HG03108 (cell line): ENCODE measurements around the gene PHRF1.

Experiments used
- ATAC-seq: cut with Tn5 transposase; IDR thresholded peaks from one replicate; pipeline ENCODE4 v1.9.1; 2021; ENCODE audit warnings: moderate library complexity; ENCODE audit not compliant: unreplicated experiment

Gene PHRF1, protein sequence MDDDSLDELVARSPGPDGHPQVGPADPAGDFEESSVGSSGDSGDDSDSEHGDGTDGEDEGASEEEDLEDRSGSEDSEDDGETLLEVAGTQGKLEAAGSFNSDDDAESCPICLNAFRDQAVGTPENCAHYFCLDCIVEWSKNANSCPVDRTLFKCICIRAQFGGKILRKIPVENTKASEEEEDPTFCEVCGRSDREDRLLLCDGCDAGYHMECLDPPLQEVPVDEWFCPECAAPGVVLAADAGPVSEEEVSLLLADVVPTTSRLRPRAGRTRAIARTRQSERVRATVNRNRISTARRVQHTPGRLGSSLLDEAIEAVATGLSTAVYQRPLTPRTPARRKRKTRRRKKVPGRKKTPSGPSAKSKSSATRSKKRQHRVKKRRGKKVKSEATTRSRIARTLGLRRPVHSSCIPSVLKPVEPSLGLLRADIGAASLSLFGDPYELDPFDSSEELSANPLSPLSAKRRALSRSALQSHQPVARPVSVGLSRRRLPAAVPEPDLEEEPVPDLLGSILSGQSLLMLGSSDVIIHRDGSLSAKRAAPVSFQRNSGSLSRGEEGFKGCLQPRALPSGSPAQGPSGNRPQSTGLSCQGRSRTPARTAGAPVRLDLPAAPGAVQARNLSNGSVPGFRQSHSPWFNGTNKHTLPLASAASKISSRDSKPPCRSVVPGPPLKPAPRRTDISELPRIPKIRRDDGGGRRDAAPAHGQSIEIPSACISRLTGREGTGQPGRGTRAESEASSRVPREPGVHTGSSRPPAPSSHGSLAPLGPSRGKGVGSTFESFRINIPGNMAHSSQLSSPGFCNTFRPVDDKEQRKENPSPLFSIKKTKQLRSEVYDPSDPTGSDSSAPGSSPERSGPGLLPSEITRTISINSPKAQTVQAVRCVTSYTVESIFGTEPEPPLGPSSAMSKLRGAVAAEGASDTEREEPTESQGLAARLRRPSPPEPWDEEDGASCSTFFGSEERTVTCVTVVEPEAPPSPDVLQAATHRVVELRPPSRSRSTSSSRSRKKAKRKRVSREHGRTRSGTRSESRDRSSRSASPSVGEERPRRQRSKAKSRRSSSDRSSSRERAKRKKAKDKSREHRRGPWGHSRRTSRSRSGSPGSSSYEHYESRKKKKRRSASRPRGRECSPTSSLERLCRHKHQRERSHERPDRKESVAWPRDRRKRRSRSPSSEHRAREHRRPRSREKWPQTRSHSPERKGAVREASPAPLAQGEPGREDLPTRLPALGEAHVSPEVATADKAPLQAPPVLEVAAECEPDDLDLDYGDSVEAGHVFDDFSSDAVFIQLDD (N-terminal part only)

DNA sequence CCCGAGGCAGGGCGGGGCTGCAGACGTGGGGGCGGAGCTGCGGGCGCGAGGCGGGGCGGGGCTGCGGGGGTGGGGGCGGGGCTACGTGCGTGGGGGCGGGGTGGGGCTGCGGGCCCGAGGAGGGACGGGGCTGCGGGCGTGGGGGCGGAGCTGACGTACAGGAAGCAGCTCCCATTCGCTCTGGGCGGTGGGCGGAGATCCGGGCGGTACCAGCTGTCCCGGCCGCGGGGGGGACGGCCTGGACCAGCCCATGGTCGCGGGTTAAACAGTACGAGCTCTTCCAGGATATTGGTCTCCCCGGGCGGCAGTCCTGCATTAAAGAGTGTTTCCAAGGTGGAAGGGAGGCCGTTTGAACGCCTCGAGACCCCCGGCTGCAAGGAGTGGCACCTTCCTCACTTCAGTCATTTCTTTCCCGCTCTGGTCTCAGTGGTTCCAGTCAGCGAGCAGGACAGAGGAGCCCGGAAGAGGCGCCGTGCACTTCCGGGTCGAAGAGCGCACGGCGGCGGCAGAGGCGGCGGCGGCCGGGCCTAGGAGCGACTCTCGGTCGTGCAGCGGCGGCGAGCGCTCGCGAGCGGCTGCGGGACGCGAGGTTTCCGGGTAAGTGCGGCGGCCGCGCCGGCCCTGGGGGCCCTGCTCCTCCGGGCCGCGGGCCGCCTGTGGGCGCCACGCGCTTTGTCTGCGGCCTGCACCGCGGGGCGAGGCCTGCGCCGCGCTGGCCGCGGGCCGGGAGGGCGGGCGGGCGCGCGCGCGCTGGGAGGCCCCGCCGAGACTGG, at the start of gene PHRF1:
Gene PHRF1 (plus strand): TSS at position 475 of the 773 bp plus-strand sequence. CDS start 5,043 bp downstream, outside the sequence.
- ATAC-seq = peak; percentile 72

GRCh38 chr11:528166-528814, 48.0 kb upstream of the PHRF1 start:
- no peak for ATAC-seq

DNA sequence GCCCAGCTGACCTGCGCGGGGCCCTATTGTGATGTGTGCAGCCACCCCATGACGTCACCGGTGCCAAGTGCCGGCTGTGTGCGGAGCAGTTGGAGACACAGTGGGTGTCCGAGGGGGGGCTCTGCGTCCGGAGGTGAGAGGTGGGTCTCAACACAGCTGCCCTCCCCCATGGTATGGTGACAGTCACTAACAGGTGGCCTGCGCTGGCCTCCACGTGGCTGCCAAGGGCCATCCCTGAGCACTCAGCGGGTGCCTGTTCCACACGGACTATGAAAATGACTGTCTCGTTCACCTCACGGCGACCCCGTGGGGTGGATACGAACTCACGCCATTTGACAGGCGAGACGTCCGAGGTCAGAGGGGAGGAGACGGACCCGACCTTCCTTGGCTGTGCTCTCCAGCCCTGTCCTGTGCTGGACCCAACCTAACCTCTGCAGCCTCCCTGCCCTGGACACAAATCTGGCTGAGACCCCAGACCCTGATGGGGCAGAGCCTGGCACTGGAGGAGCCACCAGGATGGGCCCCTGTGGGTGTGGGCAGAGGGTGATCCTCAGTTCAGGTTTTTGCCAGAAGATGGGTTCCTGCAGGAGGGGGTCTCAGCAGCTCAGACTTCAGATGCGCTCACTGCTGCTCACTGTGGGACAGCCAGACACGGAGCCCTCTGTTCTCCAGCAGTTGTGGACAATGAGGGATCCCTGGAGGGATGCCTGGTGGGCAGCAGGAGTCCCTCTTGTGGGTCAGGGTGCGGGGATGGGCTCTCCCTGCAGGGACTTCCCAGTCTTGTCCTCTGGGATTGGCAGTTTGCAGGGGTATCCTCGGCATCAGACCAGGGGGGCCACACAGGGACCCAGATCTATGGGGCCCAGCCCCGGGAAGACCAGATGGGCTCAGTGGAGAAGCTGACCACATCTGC, 47.2 kb upstream of the PHRF1 start:
- ATAC-seq = no peak

DNA sequence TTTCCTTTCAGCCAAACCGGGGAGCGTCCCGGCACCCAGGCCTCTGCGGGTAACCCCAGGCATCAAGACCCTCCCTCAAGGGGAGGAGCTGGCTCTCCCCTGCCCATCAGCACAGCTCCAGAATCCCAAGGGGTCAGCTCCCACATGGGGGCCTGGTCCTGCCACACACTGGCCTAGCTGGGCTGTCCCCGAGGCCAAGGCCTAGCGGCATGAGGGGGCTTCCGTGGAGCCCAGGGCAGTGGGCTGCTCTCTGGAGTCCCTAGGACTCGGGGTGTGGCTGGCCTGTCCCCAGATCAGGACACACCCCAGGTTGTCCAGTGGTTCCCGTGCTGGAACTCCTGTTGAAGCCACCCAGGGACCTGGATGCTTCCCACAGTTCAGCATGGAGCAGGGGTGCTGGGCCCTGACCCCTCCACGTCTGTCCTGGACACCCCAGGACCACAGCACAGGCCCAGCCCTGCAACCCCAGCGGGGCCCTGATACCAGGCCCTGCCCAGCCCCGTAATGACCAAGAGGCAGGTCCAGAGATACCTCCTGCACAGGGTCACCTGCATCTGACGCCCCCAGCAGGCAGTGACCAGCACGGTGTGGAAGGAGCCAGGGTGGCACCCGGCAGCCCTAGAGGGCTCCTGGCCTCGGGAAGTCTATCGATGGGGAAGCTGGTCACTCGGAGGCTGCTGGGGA, 46.4 kb upstream of the PHRF1 start:
- no peak for ATAC-seq

- ATAC-seq = no peak
Observed at GRCh38 chr11:530960-531831, 45.1 kb upstream of the PHRF1 start.

DNA sequence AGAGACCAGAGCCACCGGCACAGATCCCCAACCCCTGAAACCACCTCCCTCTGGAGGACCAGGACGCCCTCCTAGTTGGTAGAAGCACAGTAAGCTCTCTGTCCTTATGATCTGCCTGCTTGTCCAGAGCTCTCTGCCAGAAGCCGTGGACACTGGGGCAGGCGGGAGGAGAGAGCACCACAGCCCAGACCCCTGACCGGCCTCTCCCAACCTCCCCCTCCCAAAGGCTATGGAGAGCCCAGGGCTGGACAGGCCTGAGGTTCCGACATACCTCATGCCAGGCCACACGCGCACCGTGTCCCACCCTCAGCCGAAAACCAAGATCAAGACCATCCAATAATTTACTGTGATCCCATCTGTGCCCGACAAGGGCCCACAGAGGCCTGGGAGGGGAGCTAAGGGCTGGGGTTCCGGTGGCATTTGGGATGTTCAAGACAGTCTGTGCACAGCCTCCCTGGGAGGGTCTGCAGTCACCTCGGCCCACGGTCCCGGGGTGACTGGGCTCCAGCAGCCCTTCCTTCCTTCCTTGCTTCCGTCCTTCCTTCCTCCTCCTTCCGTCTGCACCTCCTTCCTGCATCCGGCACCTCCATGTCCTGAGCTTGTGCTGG, 44.2 kb upstream of the PHRF1 start:
- ATAC-seq = no peak

- no peak for ATAC-seq
Observed at GRCh38 chr11:532527-532985, 43.7 kb upstream of the PHRF1 start.

DNA sequence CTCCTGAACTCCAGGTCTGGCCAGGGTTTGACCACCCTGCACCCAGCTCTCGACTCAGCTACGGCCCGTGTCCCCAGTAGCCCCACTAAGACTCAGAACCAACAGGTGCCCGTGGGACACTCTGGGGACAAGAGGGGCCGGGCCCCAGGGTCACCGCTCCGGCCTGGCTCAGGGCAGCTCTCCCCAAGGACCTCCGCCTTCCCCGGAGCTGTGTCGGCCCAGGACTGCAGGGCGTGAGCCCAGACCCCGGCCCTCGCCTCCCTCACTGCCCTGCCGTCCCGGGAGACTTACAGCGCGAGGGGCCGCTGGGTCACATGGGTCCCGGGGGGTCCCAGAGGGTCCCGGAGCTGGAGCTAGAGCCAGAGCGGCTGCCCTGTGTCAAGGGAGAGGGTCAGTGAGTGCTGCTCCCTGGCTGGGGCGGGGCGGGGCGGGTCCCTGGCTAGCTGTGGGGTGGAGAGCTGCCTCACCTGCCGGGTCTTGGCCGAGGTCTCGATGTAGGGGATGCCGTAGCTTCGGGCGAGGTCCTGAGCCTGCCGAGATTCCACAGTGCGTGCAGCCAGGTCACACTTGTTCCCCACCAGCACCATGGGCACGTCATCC, 43.2 kb upstream of the PHRF1 start:
- ATAC-seq = no peak

GRCh38 chr11:533586-534395, 42.5 kb upstream of the PHRF1 start:
- no peak for ATAC-seq

- ATAC-seq = no peak
Observed at GRCh38 chr11:534396-535209, 41.7 kb upstream of the PHRF1 start.

- ATAC-seq = no peak
Observed at GRCh38 chr11:535210-535518, 41.1 kb upstream of the PHRF1 start.

- peak; percentile 72 for ATAC-seq
Observed at GRCh38 chr11:535519-536454, 40.5 kb upstream of the PHRF1 start, which contains the start of gene HRAS. HRAS (minus strand) TSS chr11:535576.

DNA sequence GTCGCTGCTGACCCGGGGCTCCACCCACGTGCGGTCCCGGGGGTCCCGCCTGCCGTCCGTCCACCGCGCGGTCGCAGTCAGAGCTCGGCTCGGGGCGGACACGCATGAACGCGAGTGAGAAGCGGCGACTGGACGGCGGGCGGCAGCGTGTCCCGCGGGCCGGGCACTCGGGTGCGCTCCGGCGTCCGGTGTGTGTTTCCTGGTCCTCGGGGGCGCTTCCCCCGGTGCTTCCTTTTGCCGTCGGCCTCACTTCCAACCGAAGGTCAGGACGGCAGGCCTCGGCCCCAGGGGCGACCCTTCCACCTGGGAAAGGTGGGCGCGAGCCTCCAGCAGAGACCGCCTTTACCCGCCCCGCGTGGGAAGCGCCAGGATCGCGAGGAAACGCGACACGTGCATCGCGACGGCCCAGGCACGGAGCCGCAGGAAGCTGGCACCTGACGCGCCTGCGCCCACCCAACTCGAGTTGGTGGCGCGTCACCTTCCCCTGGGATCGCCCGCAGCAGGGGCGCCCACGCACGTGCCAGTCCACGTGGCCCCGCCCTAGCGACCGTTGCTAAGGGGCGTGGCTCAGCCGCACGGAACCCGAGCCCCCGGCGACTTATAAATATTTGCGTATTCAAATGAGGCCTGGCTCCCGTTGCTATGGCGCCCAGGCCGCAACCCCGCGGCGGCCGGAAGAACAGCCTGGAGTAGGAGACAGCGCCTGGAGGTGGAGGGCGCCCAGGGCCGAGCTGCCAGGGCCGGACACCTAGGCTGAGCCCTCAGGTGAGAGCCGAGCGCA, 39.2 kb upstream of the PHRF1 start, which contains the start of gene LRRC56:
Gene LRRC56 (plus strand): TSS at position 687 of the 781 bp plus-strand sequence. CDS start 3,158 bp downstream, outside the sequence.
- ATAC-seq = peak; percentile 35
